Measurements from ENCODE around the gene GFAP. TPM values are rescaled to one million over a fixed set of nuclear protein-coding genes. Genes with fewer than 3 reads are reported as not detected.

Gene GFAP
- polyA plus RNA-seq, 3 donors: 0.03 to 0.33 (median 0.18) TPM

GRCh38 chr17:44914148-44914547 lies 1.2 kb downstream of the GFAP start:
- no peaks in the 10 kb centered on the region for H3K36me3 ChIP-seq (replicated peaks in 1 of 2; ENCODE audit: control insufficient read depth in 1 of 2, insufficient read depth in 2 of 2, low read length in 2 of 2)
- H3K4me3 ChIP-seq (replicated peaks in 1 of 3; ENCODE audit: low read depth in 2 of 3, low read length in 3 of 3): no peak overlapping the region
- no peaks in the 10 kb centered on the region for H3K79me2 ChIP-seq (ENCODE audit: insufficient read depth, low read length)
- H3K4me1 Mint-ChIP-seq: peaks cover 29% of the 10 kb centered on the region
- H3K27me3 ChIP-seq (ENCODE audit: control insufficient read depth in 2 of 2, insufficient read depth in 2 of 2, low read length in 2 of 2): peaks cover 6 to 27% of the 10 kb centered on the region in 2 donors
- no peak overlapping the region for H3K4me2 ChIP-seq (replicated peaks; ENCODE audit: extremely low read depth, low read length, poor library complexity, severe bottlenecking)
- H2AFZ ChIP-seq (ENCODE audit: insufficient read depth, low read depth, low read length, poor library complexity, severe bottlenecking): no peak overlapping the region
- H3K27me3 Mint-ChIP-seq (ENCODE audit: low read depth in 3 of 3): peaks cover 28 to 42% (median 33%) of the 10 kb centered on the region in 3 donors
- no peaks in the 10 kb centered on the region for H3K9me3 Mint-ChIP-seq
- intact Hi-C loops (cut with micrococcal nuclease): no loop called here
- H3K4me3 Mint-ChIP-seq: no peak overlapping the region
- WGBS (ENCODE audit: insufficient coverage): 84% methylated on average over 4 of the region's 4 CpGs
- H3K36me3 Mint-ChIP-seq: peaks cover 0 to 11% of the 10 kb centered on the region in 2 donors
- no peaks in the 10 kb centered on the region for H4K20me1 ChIP-seq (ENCODE audit: insufficient read depth, low read length)
- peaks cover 23 to 30% of the 10 kb centered on the region in 2 donors for H3K4me1 ChIP-seq (ENCODE audit: control insufficient read depth in 1 of 2, insufficient read depth in 2 of 2, low read length in 2 of 2)
- no peak overlapping the region for H3K27ac ChIP-seq (ENCODE audit: low read depth in 1 of 2, low read length in 2 of 2)
- DNase-seq: peak in 1 of 3 donors; percentile 4
- H3K9ac ChIP-seq (ENCODE audit: insufficient read depth, low read length, poor library complexity, severe bottlenecking): no peak overlapping the region
- TF ChIP-seq, protein P1, sequence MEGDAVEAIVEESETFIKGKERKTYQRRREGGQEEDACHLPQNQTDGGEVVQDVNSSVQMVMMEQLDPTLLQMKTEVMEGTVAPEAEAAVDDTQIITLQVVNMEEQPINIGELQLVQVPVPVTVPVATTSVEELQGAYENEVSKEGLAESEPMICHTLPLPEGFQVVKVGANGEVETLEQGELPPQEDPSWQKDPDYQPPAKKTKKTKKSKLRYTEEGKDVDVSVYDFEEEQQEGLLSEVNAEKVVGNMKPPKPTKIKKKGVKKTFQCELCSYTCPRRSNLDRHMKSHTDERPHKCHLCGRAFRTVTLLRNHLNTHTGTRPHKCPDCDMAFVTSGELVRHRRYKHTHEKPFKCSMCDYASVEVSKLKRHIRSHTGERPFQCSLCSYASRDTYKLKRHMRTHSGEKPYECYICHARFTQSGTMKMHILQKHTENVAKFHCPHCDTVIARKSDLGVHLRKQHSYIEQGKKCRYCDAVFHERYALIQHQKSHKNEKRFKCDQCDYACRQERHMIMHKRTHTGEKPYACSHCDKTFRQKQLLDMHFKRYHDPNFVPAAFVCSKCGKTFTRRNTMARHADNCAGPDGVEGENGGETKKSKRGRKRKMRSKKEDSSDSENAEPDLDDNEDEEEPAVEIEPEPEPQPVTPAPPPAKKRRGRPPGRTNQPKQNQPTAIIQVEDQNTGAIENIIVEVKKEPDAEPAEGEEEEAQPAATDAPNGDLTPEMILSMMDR (IDR thresholded peaks at IDR 0.05): no peak
- no peaks in the 10 kb centered on the region for H3K9me3 ChIP-seq (replicated peaks in 1 of 2; ENCODE audit: control insufficient read depth in 1 of 2, insufficient read depth in 1 of 2, low read length in 2 of 2)
- H3K27ac Mint-ChIP-seq: no peak overlapping the region

GRCh38 chr17:44913676-44914075 lies 1.6 kb downstream of the GFAP start:
- H3K27me3 ChIP-seq (ENCODE audit: control insufficient read depth in 2 of 2, insufficient read depth in 2 of 2, low read length in 2 of 2): peaks cover 6 to 27% of the 10 kb centered on the region in 2 donors
- H3K9me3 Mint-ChIP-seq: peaks cover 0 to 2% (median 0%) of the 10 kb centered on the region in 7 donors
- H3K79me2 ChIP-seq (ENCODE audit: insufficient read depth, low read length): no peaks in the 10 kb centered on the region
- H3K4me3 Mint-ChIP-seq: peak overlapping the region in 1 of 2 donors; percentile 47
- TF ChIP-seq, protein P1 (IDR thresholded peaks at IDR 0.05): no peak
- peaks cover 23 to 30% of the 10 kb centered on the region in 2 donors for H3K4me1 ChIP-seq (ENCODE audit: control insufficient read depth in 1 of 2, insufficient read depth in 2 of 2, low read length in 2 of 2)
- peaks cover 0 to 11% of the 10 kb centered on the region in 2 donors for H3K36me3 Mint-ChIP-seq
- DNase-seq: no peak
- H4K20me1 ChIP-seq (ENCODE audit: insufficient read depth, low read length): no peaks in the 10 kb centered on the region
- H3K4me1 Mint-ChIP-seq: peaks cover 29% of the 10 kb centered on the region
- H3K27me3 Mint-ChIP-seq (ENCODE audit: low read depth in 3 of 3): peaks cover 28 to 42% (median 33%) of the 10 kb centered on the region in 3 donors
- no CpG with 5 or more reads among the region's 6 CpGs for WGBS (ENCODE audit: insufficient coverage)
- no peaks in the 10 kb centered on the region for H3K9me3 ChIP-seq (replicated peaks in 1 of 2; ENCODE audit: control insufficient read depth in 1 of 2, insufficient read depth in 1 of 2, low read length in 2 of 2)
- H3K9ac ChIP-seq (ENCODE audit: insufficient read depth, low read length, poor library complexity, severe bottlenecking): no peak overlapping the region
- intact Hi-C loops (cut with micrococcal nuclease): no loop called here
- H3K27ac ChIP-seq (ENCODE audit: low read depth in 1 of 2, low read length in 2 of 2): no peak overlapping the region
- no peak overlapping the region for H3K4me3 ChIP-seq (replicated peaks in 1 of 3; ENCODE audit: low read depth in 2 of 3, low read length in 3 of 3)
- no peak overlapping the region for H2AFZ ChIP-seq (ENCODE audit: insufficient read depth, low read depth, low read length, poor library complexity, severe bottlenecking)
- no peaks in the 10 kb centered on the region for H3K36me3 ChIP-seq (replicated peaks in 1 of 2; ENCODE audit: control insufficient read depth in 1 of 2, insufficient read depth in 2 of 2, low read length in 2 of 2)
- no peak overlapping the region for H3K27ac Mint-ChIP-seq
- H3K4me2 ChIP-seq (replicated peaks; ENCODE audit: extremely low read depth, low read length, poor library complexity, severe bottlenecking): no peak overlapping the region
